Adrenal gland (tissue), 12 donors: ENCODE results near the gene CDHR5. TPM values are rescaled to one million over a fixed set of nuclear protein-coding genes. Genes with fewer than 3 reads are reported as not detected.

Source experiments
- DNase-seq, 7 donors: peaks; one replicate each; pipeline ENCODE4 v3.0.0-alpha.2; 2019 to 2020
- H3K27ac ChIP-seq, 5 donors: fragments of 200-600 bp; sonication (generic) in 4 of 5; 1 replicate in 3 of 5; 2 replicates in 2 of 5; pipeline versions ENCODE4 v1.5.1 to v1.8.0; 2016 to 2020; ENCODE audit warnings: mild to moderate bottlenecking in 1 of 5
- H3K27me3 ChIP-seq: fragments of 200-600 bp; 2 replicates; pipeline ENCODE4 v1.8.0; 2021
- H3K36me3 ChIP-seq, 2 donors: fragments of 200-600 bp; replicated peaks in 1 of 2; 1 replicate in 1 of 2; 2 replicates in 1 of 2; pipeline versions ENCODE4 v1.5.1 to v1.8.0; 2018 to 2022
- H3K4me1 ChIP-seq, 2 donors: fragments of 200-600 bp; replicated peaks in 1 of 2; 1 replicate in 1 of 2; 2 replicates in 1 of 2; pipeline versions ENCODE4 v1.5.1 to v1.8.0; 2018 to 2021
- H3K4me3 ChIP-seq, 4 donors: fragments of 200-600 bp; sonication (generic) in 3 of 4; one replicate each; pipeline ENCODE4 v1.5.1; 2016 to 2018
- H3K9me3 ChIP-seq, 3 donors: fragments of 200-600 bp; sonication (generic) in 1 of 3; replicated peaks in 1 of 3; 1 replicate in 2 of 3; 2 replicates in 1 of 3; pipeline versions ENCODE4 v1.5.1 to v1.8.0; 2016 to 2021
- CTCF ChIP-seq, 6 experiments: fragments of 450-650 bp in 4 of 6; fragments of 200-600 bp in 2 of 6; sonication (generic) in 1 of 6; IDR thresholded peaks; 1 replicate in 5 of 6; 2 replicates in 1 of 6; pipeline versions ENCODE4 v1.5.1 to v1.8.0; 2016 to 2021; ENCODE audit warnings: antibody characterized with exemption in 6 of 6, mild to moderate bottlenecking in 2 of 6, moderate library complexity in 1 of 6
- POLR2A ChIP-seq, 2 donors: fragments of 450-650 bp; IDR thresholded peaks; one replicate each; pipeline ENCODE4 v1.6.1; 2017; ENCODE audit warnings: antibody characterized with exemption in 2 of 2, mild to moderate bottlenecking in 2 of 2, moderate library complexity in 1 of 2
- WGBS, 4 donors: extraction: QIAGEN DNeasy Blood & Tissue Kit in 2 of 4; methylation state at CpG; one replicate each; pipeline versions ENCODE4 v1.1.5 to v1.1.7; 2013 to 2017; 5-methylcytosine and 5-hydroxymethylcytosine counted together
- intact Hi-C, 2 donors: fragments of 100-400 bp; cut with DNase I; formaldehyde crosslinking; loops; one replicate each; pipeline versions ENCODE4 v1.14.1 to v1.15.0; 2022 to 2023
- polyA plus RNA-seq, 3 donors: library from polyadenylated mRNA; stranded (reverse); fragments of 200-250 nt in 2 of 3; fragments of 350-450 nt in 1 of 3; fragmentation: Illumina TruSeq in 1 of 3; extraction: RNeasy Lipid Tissue Mini Kit (QIAGEN cat#74804) in 1 of 3; gene quantifications; one replicate each; pipeline ENCODE4 v1.2.3, GENCODE V29; 2013 to 2014
- total RNA-seq, 9 donors: library from RNA; depleted of rRNA in 4 of 9; stranded (reverse); fragments of >200 nt in 4 of 9; fragments of 120-200 nt in 1 of 9; fragmentation: NEBNext Ultra II Directional in 1 of 9; extraction: Animal tissue kit (Norgen Biotek cat#: 25700) in 1 of 9; gene quantifications; one replicate each; pipeline versions ENCODE4 v1.1.0 to v1.2.4, GENCODE V29; 2013 to 2023
- donor health status: healthy with polysubstance abuse.
- donor health status: Bipolar disorder and iron deficiency.
- donor health status: DM: yes; HTN: yes; CAD: no.
- donor health status: DM: no; HTN: no; CAD: no.
- donor health status: DM: no; HTN: no; CAD: no.
- donor health status: DM: yes; HTN: yes; CAD: no.

The CDHR5 gene
- total and polyA plus RNA-seq, 12 donors: 0.31 to 5.2 (median 0.93) TPM; not detected in 1

GRCh38 chr11:629237-629583 lies 4.5 kb upstream of the CDHR5 start:
- intact Hi-C loops: no loop called here
- H3K4me3 ChIP-seq: no peak overlapping the region
- H3K36me3 ChIP-seq: no peaks in the 10 kb centered on the region
- DNase-seq: no peak
- H3K9me3 ChIP-seq: no peaks in the 10 kb centered on the region
- H3K27me3 ChIP-seq: no peaks in the 10 kb centered on the region
- TF ChIP-seq POLR2A (IDR thresholded peaks at IDR 0.05) (no peak), CTCF (IDR thresholded peaks at IDR 0.05) (no peak)
- 64 to 72% (median 67%) methylated on average over 10 of the region's 10 CpGs for WGBS, 4 donors
- H3K4me1 ChIP-seq: peaks cover 0 to 6% of the 10 kb centered on the region in 2 donors
- no peak overlapping the region for H3K27ac ChIP-seq

- TF ChIP-seq POLR2A (IDR thresholded peaks at IDR 0.05): no peak
- TF ChIP-seq CTCF (IDR thresholded peaks at IDR 0.05): no peak
- WGBS, 4 donors: 95 to 98% (median 97%) methylated on average over 19 to 31 of the region's 31 CpGs
- Histone ChIP-seq H3K36me3 (no peaks in the 10 kb centered on the region), H3K4me3 (no peak overlapping the region), H3K27me3 (no peaks in the 10 kb centered on the region), H3K4me1 (peaks cover 0 to 6% of the 10 kb centered on the region in 2 donors), H3K9me3 (no peaks in the 10 kb centered on the region), H3K27ac (no peak overlapping the region)
- no peak for DNase-seq
- intact Hi-C loops: no loop called here
These were observed 3.3 kb upstream of the CDHR5 start for GRCh38 chr11:628056-628455.

GRCh38 chr11:627308-627576 lies 2.5 kb upstream of the CDHR5 start:
- no peak for TF ChIP-seq CTCF (IDR thresholded peaks at IDR 0.05)
- no peak for TF ChIP-seq POLR2A (IDR thresholded peaks at IDR 0.05)
- H3K36me3 ChIP-seq: no peaks in the 10 kb centered on the region
- no peak for DNase-seq
- 19 to 83% (median 35%) methylated on average over 2 to 27 of the region's 28 CpGs; no CpG with 5 or more reads in 1 of the 4 donors for WGBS, 4 donors
- H3K27ac ChIP-seq: no peak overlapping the region
- intact Hi-C loops: no loop called here
- H3K9me3 ChIP-seq: no peaks in the 10 kb centered on the region
- H3K4me3 ChIP-seq: no peak overlapping the region
- H3K4me1 ChIP-seq: peaks cover 0 to 6% of the 10 kb centered on the region in 2 donors
- no peaks in the 10 kb centered on the region for H3K27me3 ChIP-seq

- WGBS, 4 donors: 8 to 58% (median 11%) methylated on average over 4 to 71 of the region's 72 CpGs; no CpG with 5 or more reads in 1 of the 4 donors
- TF ChIP-seq CTCF (IDR thresholded peaks at IDR 0.05): no peak
- TF ChIP-seq POLR2A (IDR thresholded peaks at IDR 0.05): no peak
- Histone ChIP-seq H3K36me3 (no peaks in the 10 kb centered on the region), H3K27ac (no peak within 1 kb of the TSS), H3K9me3 (no peaks in the 10 kb centered on the region), H3K27me3 (no peaks in the 10 kb centered on the region), H3K4me1 (peaks cover 0 to 6% of the 10 kb centered on the region in 2 donors), H3K4me3 (no peak within 1 kb of the TSS)
- DNase-seq: peak in 1 of 7 donors; percentile 18
- intact Hi-C loops: no loop called here
These were observed 1.9 kb upstream of the CDHR5 start, which contains the start of gene SCT for GRCh38 chr11:626475-627307. TSS of gene SCT (minus strand) at chr11:627181. CDS start at chr11:627143, 38 bp downstream.
